Breast epithelium (tissue), 4 donors: ENCODE results near the gene CCND1. TPM values are rescaled to one million over a fixed set of nuclear protein-coding genes. Genes with fewer than 3 reads are reported as not detected.

ENCODE experiments used
- DNase-seq, 2 donors: peaks; one replicate each; pipeline ENCODE4 v3.0.0-alpha.2; 2019; ENCODE audit warnings: low spot score in 2 of 2
- H3K27ac ChIP-seq, 2 donors: fragments of 200-600 bp; sonication (generic) in 1 of 2; one replicate each; pipeline ENCODE4 v1.5.1; 2016 to 2019; ENCODE audit warnings: mild to moderate bottlenecking in 1 of 2
- H3K27me3 ChIP-seq, 2 donors: fragments of 200-600 bp; sonication (generic) in 1 of 2; one replicate each; pipeline versions ENCODE4 v1.5.1 to v1.6.0; 2017 to 2019; ENCODE audit warnings: control low read depth in 1 of 2, mild to moderate bottlenecking in 1 of 2
- H3K36me3 ChIP-seq: fragments of 200-600 bp; one replicate; pipeline ENCODE4 v1.5.1; 2019
- H3K4me1 ChIP-seq, 2 donors: fragments of 200-600 bp; sonication (generic); one replicate each; pipeline ENCODE4 v1.5.1; 2016 to 2019; ENCODE audit warnings: control low read depth in 1 of 2
- H3K4me3 ChIP-seq, 3 donors: fragments of 200-600 bp; sonication (generic); 1 replicate in 2 of 3; 2 replicates in 1 of 3; pipeline ENCODE4 v1.5.1; 2016 to 2019; ENCODE audit warnings: mild to moderate bottlenecking in 3 of 3, moderate library complexity in 2 of 3
- H3K9me3 ChIP-seq, 2 donors: fragments of 200-600 bp; sonication (generic) in 1 of 2; one replicate each; pipeline ENCODE4 v1.5.1; 2016 to 2019; ENCODE audit warnings: control low read depth in 1 of 2
- POLR2A ChIP-seq: fragments of 450-650 bp; IDR thresholded peaks from one replicate; pipeline ENCODE4 v1.6.1; 2016; ENCODE audit warnings: antibody characterized with exemption, mild to moderate bottlenecking, moderate library complexity
- POLR2AphosphoS5 ChIP-seq, 3 donors: sonication (generic); formaldehyde crosslinking; IDR thresholded peaks; one replicate each; pipeline ENCODE4 v1.6.1; 2017; ENCODE audit warnings: antibody characterized with exemption in 3 of 3
- intact Hi-C: fragments of 100-400 bp; cut with DNase I; formaldehyde crosslinking; loops from one replicate; pipeline ENCODE4 v1.15.1; 2023; ENCODE audit warnings: low total_unique reads
- total RNA-seq, 3 donors: library from RNA; depleted of rRNA; stranded (reverse); fragments of >200 nt; gene quantifications; one replicate each; pipeline ENCODE4 v1.1.0, GENCODE V29; 2016
- TF ChIP-seq, protein P1 (sequence below), 3 donors: fragments of 450-650 bp; IDR thresholded peaks; one replicate each; pipeline ENCODE4 v1.5.1; 2016 to 2017; ENCODE audit warnings: antibody characterized with exemption in 3 of 3, mild to moderate bottlenecking in 3 of 3, moderate library complexity in 3 of 3

CCND1 gene
- total RNA-seq, 3 donors from 2014 or later, result 42.3 to 199 (median 99.0) TPM

DNA sequence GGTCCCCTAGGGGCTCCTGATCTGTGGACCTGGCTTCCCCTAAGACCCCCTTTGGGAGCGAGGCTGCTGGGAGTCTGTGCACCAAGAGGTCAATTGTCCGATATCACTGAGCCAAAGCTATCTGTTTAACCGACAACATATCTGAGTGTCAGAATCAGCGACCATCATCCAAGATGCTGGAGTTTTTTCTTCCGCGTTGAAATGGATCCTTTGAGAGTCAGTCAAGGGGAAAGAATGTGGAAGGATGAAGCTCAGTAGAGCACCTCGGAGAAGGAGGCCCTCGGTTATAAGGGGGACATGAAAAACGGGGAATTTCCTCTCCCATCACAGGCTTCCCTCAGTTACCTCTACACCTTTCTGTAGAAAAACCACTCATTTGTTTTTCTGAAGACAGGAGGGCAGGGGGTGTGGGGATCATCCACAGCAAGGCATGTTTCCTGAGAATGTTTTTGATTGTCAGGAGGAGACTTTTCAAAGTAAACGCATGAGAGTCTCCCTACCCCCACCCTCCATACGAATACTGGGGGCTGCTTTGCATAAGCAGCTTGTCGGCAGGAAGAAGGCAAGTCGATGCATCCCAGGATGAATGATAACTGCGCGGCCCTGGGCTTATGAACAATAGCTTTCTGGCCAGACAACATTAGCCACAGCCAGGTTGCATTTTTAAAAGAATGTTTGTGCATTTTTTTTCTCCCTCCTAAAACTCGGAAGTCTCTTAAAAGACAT, 37.7 kb upstream of the CCND1 start:
- no peaks in the 10 kb centered on the region for H3K4me1 ChIP-seq
- H3K9me3 ChIP-seq, result peaks cover 0 to 5% of the 10 kb centered on the region in 2 donors
- H3K4me3 ChIP-seq, result no peak overlapping the region
- H3K27ac ChIP-seq, result no peak overlapping the region
- intact Hi-C loops, result no loop called here
- H3K27me3 ChIP-seq, result no peaks in the 10 kb centered on the region
- TF ChIP-seq, protein P1, sequence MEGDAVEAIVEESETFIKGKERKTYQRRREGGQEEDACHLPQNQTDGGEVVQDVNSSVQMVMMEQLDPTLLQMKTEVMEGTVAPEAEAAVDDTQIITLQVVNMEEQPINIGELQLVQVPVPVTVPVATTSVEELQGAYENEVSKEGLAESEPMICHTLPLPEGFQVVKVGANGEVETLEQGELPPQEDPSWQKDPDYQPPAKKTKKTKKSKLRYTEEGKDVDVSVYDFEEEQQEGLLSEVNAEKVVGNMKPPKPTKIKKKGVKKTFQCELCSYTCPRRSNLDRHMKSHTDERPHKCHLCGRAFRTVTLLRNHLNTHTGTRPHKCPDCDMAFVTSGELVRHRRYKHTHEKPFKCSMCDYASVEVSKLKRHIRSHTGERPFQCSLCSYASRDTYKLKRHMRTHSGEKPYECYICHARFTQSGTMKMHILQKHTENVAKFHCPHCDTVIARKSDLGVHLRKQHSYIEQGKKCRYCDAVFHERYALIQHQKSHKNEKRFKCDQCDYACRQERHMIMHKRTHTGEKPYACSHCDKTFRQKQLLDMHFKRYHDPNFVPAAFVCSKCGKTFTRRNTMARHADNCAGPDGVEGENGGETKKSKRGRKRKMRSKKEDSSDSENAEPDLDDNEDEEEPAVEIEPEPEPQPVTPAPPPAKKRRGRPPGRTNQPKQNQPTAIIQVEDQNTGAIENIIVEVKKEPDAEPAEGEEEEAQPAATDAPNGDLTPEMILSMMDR (IDR thresholded peaks at IDR 0.05), result no peak
- no peak for TF ChIP-seq POLR2A
- TF ChIP-seq POLR2AphosphoS5 (IDR thresholded peaks at IDR 0.05), result no peak
- H3K36me3 ChIP-seq, result no peaks in the 10 kb centered on the region
- no peak for DNase-seq

DNA sequence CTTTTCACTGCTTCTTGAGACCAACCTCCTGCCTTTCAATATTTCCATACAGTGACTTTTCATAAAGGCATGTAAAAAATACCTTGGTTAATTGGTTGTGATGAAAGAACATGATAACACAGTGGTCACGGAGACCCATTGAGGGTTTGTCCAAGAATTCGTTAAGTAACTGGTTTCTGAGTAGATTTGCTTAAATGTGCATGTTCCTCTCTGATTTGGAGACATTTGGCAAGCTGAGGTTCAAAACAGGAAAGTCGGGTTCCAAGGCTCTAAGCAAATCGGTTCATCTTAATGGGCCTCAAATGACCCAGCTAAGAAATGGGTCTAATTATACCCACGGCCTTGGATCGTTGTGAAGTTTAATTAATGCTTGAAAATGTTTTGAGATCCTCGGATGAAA, 36.9 kb upstream of the CCND1 start:
- Histone ChIP-seq H3K36me3 (no peaks in the 10 kb centered on the region), H3K27me3 (no peaks in the 10 kb centered on the region), H3K27ac (no peak overlapping the region), H3K4me3 (no peak overlapping the region), H3K9me3 (peaks cover 1 to 12% of the 10 kb centered on the region in 2 donors), H3K4me1 (no peaks in the 10 kb centered on the region)
- intact Hi-C loops, result no loop called here
- no peak for TF ChIP-seq POLR2A
- TF ChIP-seq, protein P1 (IDR thresholded peaks at IDR 0.05), result no peak
- no peak for TF ChIP-seq POLR2AphosphoS5 (IDR thresholded peaks at IDR 0.05)
- no peak for DNase-seq

DNA sequence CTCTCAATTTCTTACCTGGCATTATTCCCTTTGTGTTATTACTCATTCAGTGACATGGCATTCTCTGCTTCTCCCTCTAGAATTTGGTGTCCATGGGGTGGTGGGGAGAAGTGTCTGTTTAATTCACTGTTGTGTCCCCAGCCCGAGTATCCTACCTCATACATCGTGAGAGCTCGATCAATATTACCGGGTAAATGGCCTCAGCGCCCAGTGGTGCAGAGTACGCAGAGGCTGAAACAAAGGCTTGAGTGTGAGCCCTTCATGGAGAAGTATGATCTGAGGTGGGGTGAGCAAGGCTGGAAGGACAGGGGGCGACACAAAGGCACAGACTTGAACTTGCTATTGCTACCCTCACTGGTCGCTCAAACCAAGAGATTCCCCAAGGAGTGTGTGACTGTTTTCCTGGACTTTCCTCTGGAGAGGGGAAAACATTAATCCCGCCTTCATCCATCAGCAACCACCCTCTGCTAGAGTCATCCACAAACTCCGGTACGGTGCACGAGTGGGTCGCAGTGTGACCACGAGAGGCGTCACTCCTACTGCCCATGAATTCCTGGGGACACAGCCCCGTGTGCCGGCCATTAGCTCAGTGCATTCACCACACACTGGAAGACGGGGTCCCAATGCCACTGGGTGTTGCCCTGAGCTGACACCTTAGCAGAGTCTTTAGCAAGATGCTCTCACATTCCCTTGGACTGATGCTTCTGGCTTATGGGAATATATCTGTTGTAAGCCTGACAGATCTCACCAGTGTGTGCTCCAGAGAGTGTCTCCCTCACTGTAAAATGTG, 35.0 kb upstream of the CCND1 start:
- intact Hi-C loops, result no loop called here
- peaks cover 13 to 30% of the 10 kb centered on the region in 2 donors for H3K9me3 ChIP-seq
- H3K4me3 ChIP-seq, result no peak overlapping the region
- DNase-seq, result no peak
- H3K27me3 ChIP-seq, result no peaks in the 10 kb centered on the region
- no peaks in the 10 kb centered on the region for H3K4me1 ChIP-seq
- H3K27ac ChIP-seq, result no peak overlapping the region
- TF ChIP-seq, protein P1 (IDR thresholded peaks at IDR 0.05), result no peak
- TF ChIP-seq POLR2AphosphoS5 (IDR thresholded peaks at IDR 0.05) (no peak), POLR2A (no peak)
- no peaks in the 10 kb centered on the region for H3K36me3 ChIP-seq

DNA sequence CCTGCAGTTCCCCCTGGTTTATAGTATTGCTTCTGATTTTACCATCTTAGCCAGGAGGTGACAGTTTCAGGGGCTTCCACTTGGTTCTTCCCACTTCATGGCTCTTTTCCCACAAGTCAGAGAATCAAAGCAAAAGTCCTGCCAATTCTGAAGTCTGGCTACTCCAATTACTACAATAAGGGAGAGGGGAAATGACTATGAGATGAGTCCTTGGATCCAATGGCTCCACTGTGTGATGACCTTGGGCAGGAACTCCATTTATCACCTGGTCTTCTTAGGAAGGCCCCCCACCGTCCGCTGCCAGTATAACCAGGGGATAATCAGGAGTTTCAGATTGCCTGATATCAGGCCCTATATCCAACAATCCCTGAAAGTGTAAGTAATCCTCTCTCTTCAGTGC, 31.6 kb upstream of the CCND1 start:
- DNase-seq, result no peak
- no peaks in the 10 kb centered on the region for H3K4me1 ChIP-seq
- intact Hi-C loops, result no loop called here

More for the DNA sequence above, 31.6 kb upstream of the CCND1 start:
- Histone ChIP-seq H3K4me3 (no peak overlapping the region), H3K27ac (no peak overlapping the region), H3K27me3 (no peaks in the 10 kb centered on the region), H3K9me3 (peaks cover 18 to 31% of the 10 kb centered on the region in 2 donors), H3K36me3 (no peaks in the 10 kb centered on the region)
- TF ChIP-seq POLR2AphosphoS5 (IDR thresholded peaks at IDR 0.05) (no peak), POLR2A (no peak)
- TF ChIP-seq, protein P1 (IDR thresholded peaks at IDR 0.05), result no peak
